Muscle layer of colon (tissue), 2 donors: ENCODE results near the gene SH3RF3.
"Not testable (repeated sequence)": the region's sequence is repeated elsewhere in the genome, so short reads cannot be mapped to it uniquely, and the experiment has no call there.

Source experiments
- H3K27ac ChIP-seq: one replicate; pipeline ENCODE4 v1.7.0; 2013; ENCODE audit warnings: low read depth, mild to moderate bottlenecking, low read length, moderate library complexity
- H3K27me3 ChIP-seq, 2 donors: one replicate each; pipeline ENCODE4 v1.7.0; 2013; ENCODE audit warnings: low read length in 2 of 2, mild to moderate bottlenecking in 2 of 2; ENCODE audit not compliant: insufficient read depth in 2 of 2, control insufficient read depth in 1 of 2
- H3K36me3 ChIP-seq: one replicate; pipeline ENCODE4 v1.7.0; 2013; ENCODE audit warnings: mild to moderate bottlenecking, low read length; ENCODE audit not compliant: insufficient read depth
- H3K4me1 ChIP-seq: one replicate; pipeline ENCODE4 v1.7.0; 2013; ENCODE audit warnings: mild to moderate bottlenecking, low read length; ENCODE audit not compliant: insufficient read depth
- H3K4me3 ChIP-seq, 2 donors: one replicate each; pipeline ENCODE4 v1.7.0; 2013; ENCODE audit warnings: low read length in 2 of 2, low read depth in 1 of 2, mild to moderate bottlenecking in 1 of 2, moderate library complexity in 1 of 2
- H3K9ac ChIP-seq: one replicate; pipeline ENCODE4 v1.7.0; 2013; ENCODE audit warnings: low read length
- H3K9me3 ChIP-seq: one replicate; pipeline ENCODE4 v1.7.0; 2013; ENCODE audit warnings: mild to moderate bottlenecking, low read length
- donor health status: abdominal sarcoma.
- donor health status: Adenocarcinoma of cecum.

The SH3RF3 gene

DNA sequence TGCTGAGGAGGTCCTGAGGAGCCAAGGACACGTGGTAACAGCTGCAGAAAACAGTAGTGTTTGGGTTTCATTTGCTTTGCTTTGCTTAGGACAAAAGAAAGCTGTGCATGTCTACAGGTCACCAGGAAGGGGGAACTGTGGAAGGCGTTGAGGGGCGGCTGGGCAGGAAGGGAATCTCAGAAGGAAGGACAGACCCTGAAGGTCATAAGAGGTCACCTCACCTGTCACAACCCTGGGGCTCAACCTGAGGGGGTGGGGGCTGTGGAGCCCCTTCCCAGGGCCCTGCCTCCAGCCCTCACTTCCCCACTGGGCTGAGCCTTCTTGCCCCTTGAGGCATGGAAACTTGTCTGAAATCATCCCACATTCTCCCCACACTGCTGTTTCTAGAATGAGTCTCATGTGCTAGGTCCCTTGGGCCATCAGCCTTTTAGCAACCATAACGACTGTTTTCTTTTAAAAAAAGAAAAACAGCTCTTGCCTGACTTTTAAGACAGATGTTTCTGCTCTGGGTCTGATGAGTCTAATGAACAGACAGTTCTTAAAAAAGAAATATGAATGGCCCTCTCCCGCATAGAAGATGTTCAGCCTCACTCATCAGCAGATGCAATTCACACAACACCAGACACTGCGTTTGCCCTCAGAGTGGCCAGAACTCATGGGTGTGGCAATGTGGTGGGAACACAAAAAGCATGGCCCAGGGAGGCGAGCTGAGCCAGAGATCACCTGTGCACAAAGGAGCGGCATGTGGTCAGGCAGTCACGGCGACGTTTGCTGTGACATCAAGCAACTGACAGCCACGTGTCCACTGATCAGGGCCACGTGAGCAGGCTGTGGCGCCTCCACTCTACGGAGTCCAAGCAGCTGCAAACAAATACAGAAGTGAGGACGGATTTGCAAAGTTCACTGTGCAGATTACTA lies 400.8 kb downstream of the SH3RF3 start:
- Histone ChIP-seq H3K4me1 (peaks cover 4% of the 10 kb centered on the region), H3K27ac (no peak overlapping the region), H3K9me3 (no peaks in the 10 kb centered on the region), H3K27me3 (no peaks in the 10 kb centered on the region), H3K4me3 (no peak overlapping the region), H3K9ac (no peak overlapping the region), H3K36me3 (no peaks in the 10 kb centered on the region)

DNA sequence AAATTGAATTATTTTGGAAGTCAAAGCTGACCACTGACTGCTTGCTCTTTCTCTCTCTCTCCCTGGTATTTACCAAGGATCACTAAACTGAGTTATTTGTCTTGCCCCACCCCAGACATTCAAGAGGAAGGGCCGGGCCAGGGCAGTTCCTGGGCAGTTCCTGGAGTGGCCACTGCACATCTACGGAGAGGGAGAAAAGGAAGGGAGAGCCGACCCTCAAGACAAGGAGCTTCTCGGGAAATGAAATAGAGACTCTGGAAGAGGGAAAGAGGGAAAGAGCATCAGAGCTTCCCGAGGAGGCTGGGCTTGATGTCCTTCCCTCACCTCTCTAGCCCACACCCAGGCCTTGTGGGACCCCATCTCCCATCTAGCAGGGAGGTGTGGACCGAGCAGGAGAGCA lies 401.7 kb downstream of the SH3RF3 start:
- H3K9me3 ChIP-seq, result no peaks in the 10 kb centered on the region
- no peak overlapping the region for H3K27ac ChIP-seq
- no peak overlapping the region for H3K4me3 ChIP-seq
- H3K36me3 ChIP-seq, result no peaks in the 10 kb centered on the region
- no peak overlapping the region for H3K9ac ChIP-seq
- H3K4me1 ChIP-seq, result peaks cover 4% of the 10 kb centered on the region
- H3K27me3 ChIP-seq, result no peaks in the 10 kb centered on the region

DNA sequence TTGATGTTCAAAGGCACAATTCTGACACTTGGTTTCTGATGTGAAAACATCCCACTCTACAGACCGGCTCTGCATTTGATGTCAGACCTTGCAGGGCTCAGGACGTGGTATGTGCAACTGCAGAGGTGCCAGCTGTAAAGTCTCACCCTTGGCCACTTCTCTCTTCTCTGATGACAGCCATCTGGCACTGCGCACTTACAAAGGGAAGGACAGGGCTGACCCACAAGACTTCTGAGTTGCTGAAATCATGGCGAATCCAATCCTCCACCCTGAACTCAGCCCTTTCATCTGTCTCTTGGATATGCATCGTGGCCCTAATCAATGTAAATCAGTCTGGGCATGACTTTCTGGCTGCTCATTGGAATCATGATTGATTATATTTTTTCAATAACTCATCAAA lies 402.2 kb downstream of the SH3RF3 start:
- Histone ChIP-seq H3K36me3 (no peaks in the 10 kb centered on the region), H3K9ac (no peak overlapping the region), H3K4me1 (peaks cover 4% of the 10 kb centered on the region), H3K27ac (no peak overlapping the region), H3K27me3 (no peaks in the 10 kb centered on the region), H3K9me3 (no peaks in the 10 kb centered on the region), H3K4me3 (no peak overlapping the region)

DNA sequence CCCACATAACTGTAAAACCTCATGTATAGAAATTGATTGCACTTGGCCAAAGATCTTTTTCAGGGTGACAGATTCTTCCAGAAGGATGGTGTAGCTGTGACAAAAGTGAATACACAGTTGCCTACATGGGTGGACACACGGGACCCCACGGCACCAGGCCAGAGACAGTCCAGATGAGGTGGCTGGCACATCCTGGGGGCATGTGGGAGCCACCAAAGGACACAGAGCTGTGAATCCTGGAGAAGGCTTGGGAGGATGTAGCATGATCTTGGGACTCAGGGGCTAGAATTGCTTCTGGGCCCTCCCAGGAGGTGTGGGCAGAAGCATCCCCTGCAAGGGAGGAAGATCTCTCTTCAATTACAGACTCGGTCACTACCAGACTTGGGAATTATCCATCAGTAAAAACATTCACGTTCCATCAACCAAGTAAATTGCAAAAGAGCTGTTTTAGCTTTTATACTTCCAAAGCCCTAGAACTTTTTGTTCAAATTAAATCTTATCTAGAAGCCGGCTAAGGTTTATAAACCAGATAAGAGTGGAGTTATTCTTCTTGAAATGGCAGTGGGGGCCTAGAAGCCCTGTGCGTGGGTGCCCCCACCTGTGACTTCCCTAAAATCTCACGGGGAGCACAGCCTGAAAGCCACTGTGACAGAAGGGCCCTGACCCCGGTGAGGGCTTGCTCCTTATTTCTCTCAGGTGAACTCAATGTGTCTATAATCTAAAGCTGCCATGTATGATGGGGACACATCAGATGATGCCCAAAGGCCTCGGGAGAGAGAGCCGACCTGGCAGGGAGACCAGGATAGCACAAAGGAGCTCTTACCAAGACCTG lies 403.1 kb downstream of the SH3RF3 start:
- no peaks in the 10 kb centered on the region for H3K36me3 ChIP-seq
- H3K9me3 ChIP-seq, result no peaks in the 10 kb centered on the region
- no peak overlapping the region for H3K4me3 ChIP-seq
- H3K4me1 ChIP-seq, result peaks cover 4% of the 10 kb centered on the region
- H3K27me3 ChIP-seq, result no peaks in the 10 kb centered on the region
- H3K9ac ChIP-seq, result no peak overlapping the region
- no peak overlapping the region for H3K27ac ChIP-seq

DNA sequence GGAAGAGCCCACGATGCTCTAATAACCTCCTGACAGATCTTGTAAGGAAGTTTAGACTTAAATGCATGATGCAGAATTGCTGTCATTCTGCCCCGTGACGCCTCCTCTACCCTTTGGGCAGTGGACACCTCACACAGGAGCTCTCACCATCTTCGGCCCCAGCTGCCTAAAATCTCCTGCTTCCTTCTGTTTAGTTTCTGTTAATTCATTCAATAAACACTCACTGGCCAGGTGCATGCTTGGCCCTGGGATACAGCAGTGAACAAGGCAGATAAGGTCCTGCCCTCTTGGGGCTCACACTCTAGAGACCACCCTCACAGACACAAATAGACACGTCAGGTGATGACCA lies 403.7 kb downstream of the SH3RF3 start:
- Histone ChIP-seq H3K9ac (no peak overlapping the region), H3K4me3 (no peak overlapping the region), H3K27ac (no peak overlapping the region), H3K9me3 (no peaks in the 10 kb centered on the region), H3K36me3 (no peaks in the 10 kb centered on the region), H3K4me1 (peaks cover 4% of the 10 kb centered on the region), H3K27me3 (no peaks in the 10 kb centered on the region)

DNA sequence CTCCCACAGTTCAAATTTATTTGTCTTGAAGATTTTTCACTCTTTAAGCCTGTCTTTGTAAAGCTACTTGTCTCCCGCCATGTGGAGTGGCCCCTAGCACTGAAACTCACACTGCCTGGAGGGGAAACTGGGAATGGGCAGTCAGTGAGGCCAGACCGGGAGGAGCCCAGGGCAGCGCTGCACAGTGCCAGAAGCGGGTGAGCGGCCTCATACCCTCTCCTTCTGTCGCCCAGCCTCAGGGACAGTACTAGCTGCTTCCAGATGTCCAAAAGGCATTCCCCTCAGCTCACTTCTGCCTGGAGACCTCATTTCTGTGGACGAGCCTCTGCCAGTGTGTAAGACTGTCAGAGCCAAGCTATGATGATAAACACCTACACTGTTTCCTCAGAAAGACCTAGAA lies 404.8 kb downstream of the SH3RF3 start:
- peaks cover 4% of the 10 kb centered on the region for H3K4me1 ChIP-seq
- H3K27ac ChIP-seq, result no peak overlapping the region
- H3K9me3 ChIP-seq, result no peaks in the 10 kb centered on the region
- H3K36me3 ChIP-seq, result no peaks in the 10 kb centered on the region
- no peaks in the 10 kb centered on the region for H3K27me3 ChIP-seq
- no peak overlapping the region for H3K9ac ChIP-seq
- H3K4me3 ChIP-seq, result no peak overlapping the region

DNA sequence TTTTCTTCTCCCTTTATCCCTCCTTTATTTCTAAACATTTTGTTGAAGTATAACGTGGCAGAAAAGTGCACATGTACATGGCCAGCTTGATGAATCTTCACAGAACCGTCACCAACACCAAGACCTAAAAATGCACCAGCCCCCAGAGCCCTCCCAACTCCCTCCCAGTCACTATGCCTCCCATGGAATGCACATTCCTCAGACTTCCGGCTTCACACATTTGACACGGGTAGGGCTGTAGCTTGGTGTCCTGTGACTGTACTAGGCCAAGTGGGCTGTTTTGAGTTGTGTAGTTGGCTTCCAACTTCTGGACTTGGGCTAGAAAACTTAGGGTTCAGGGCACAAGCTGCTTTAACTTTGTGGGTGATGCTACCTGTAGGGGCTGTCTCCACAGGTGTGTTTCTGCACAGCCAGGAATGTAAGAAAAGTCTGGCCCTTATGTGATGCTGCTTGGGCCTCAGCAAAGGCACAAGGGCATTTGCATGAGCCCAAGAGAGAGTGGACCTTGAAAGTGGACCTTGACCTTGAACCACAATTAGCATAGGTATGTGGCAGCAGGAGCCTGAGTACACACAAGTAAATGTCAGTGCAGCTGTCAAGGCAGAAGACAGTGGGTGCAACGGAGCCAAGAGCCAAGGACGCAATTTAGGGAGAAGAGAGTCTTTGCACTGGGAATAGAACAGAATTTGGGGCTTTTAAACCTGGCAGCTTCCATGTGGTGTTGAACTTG lies 406.4 kb downstream of the SH3RF3 start:
- Histone ChIP-seq H3K9me3 (no peaks in the 10 kb centered on the region), H3K4me3 (no peak overlapping the region), H3K9ac (no peak overlapping the region), H3K36me3 (no peaks in the 10 kb centered on the region), H3K27ac (no peak overlapping the region), H3K27me3 (no peaks in the 10 kb centered on the region), H3K4me1 (peaks cover 4% of the 10 kb centered on the region)

DNA sequence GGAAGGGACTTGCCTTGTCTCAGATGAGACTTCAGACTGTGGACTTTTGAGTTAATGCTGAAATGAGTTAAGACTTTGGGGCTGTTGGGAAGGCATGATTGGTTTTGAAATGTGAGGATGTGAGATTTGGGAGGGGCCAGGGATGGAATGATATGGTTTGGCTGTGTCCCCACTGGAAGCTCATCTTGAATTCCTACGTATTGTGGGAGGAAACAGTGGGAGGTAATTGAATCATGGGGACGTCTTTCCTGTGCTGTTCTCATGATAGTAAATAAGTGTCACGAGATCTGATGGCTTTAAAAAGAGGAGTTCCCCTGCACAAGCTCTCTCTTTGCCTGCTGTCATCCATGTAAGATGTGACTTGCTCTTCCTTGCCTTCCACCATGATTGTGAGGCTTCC lies 407.6 kb downstream of the SH3RF3 start:
- not testable (repeated sequence) for H3K27ac ChIP-seq, H3K36me3 ChIP-seq, H3K9ac ChIP-seq, H3K4me3 ChIP-seq, H3K4me1 ChIP-seq, H3K9me3 ChIP-seq, H3K27me3 ChIP-seq

DNA sequence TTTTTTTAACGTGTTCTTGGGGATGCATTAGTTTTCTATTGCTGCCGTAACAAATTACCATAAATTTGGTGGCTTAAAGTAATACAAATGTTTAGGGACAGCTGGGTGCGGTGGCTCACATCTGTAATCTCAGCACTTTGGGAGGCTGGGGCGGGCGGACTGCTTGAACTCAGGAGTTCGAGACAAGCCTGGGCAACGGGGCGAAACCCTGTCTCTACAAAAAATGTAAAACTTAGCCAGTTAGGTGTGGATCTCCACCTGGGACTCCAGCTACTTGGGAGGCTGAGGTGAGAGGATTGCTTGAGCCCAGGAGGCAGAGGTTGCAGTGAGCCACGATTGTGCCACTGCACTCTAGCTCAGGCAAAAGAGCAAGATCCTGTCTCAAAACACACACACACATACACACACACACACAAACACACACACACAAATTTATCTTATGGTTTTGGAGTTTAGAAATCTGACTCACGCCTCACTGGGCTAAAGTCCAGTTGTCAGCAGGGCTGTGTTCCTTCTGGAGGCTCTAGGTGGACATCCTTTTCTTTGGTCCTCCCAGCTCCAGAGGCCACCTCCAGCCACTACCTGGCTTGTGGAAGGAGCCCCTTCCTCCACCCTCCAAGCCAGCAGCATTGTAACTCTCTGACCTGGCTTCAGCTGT lies 408.7 kb downstream of the SH3RF3 start:
- Histone ChIP-seq H3K27me3 (no peaks in the 10 kb centered on the region), H3K9ac (no peak overlapping the region), H3K27ac (no peak overlapping the region), H3K4me3 (no peak overlapping the region), H3K36me3 (no peaks in the 10 kb centered on the region), H3K4me1 (peaks cover 4% of the 10 kb centered on the region), H3K9me3 (no peaks in the 10 kb centered on the region)

DNA sequence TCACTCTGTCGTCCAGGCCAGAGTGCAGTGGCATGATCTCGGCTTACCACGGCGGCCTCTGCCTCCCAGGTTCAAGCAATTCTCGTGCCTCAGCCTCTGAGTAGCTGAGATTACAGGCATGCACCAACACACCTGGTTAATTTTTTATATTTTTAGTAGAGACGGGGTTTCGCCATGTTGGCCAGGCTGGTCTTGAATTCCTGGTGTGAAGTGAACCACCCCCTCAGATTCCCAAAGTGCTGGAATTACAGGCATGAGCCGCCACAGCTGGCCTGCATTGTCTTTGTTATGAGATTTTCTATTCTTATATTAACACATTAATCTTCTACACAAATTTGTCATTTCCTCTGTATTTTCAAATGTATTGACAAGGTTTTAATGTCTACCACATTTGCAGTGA lies 409.5 kb downstream of the SH3RF3 start:
- Histone ChIP-seq H3K9ac (no peak overlapping the region), H3K4me1 (peaks cover 4% of the 10 kb centered on the region), H3K27ac (no peak overlapping the region)

DNA sequence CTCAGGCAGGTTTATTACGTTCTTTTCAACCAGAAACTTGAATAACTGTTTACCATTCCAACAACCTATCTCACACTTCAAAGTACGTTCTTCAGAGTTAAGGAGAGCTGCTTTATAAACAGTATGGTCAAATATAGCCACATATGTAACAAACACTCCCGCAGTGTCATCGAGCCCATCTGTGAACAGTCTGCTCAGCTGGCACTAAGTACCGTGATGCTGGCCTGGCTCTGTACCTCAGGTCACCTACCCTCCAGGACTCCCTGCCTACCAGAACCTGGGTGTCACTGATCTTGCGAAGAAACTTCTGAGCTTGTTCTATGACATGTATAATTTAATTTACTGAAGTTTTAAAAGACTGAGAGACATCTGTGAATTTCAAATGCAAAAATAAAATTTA lies 413.4 kb downstream of the SH3RF3 start:
- Histone ChIP-seq H3K9me3 (no peaks in the 10 kb centered on the region), H3K36me3 (peaks cover 8% of the 10 kb centered on the region), H3K4me3 (no peak overlapping the region), H3K9ac (no peak overlapping the region), H3K4me1 (peaks cover 9% of the 10 kb centered on the region), H3K27ac (no peak overlapping the region), H3K27me3 (no peaks in the 10 kb centered on the region)

More for the DNA sequence above, 409.5 kb downstream of the SH3RF3 start:
- Histone ChIP-seq H3K27me3 (no peaks in the 10 kb centered on the region), H3K36me3 (no peaks in the 10 kb centered on the region), H3K4me3 (no peak overlapping the region), H3K9me3 (no peaks in the 10 kb centered on the region)
